ENCODE data around the gene NF2. TPM values are rescaled to one million over a fixed set of nuclear protein-coding genes. Genes with fewer than 3 reads are reported as not detected.

Gene NF2
- total and polyA plus RNA-seq, 10 of the 15 experiments (the other 5 are each of a cell fraction or from before 2014, with no cell fraction given), result 2.2 to 49.8 (median 22.5) TPM

GRCh38 chr22:29615705-29616327 is 12.4 kb downstream of the NF2 start:
- Histone ChIP-seq H3K9me3 (replicated peaks; ENCODE audit: control insufficient read depth, insufficient read depth, low read length) (no peaks in the 10 kb centered on the region; the same call in 2 of the 3 replicates), H3K27me3 (replicated peaks in 1 of 2; ENCODE audit: control insufficient read depth in 2 of 2, insufficient read depth in 2 of 2, low read length in 1 of 2) (no peaks in the 10 kb centered on the region), H3K9ac (ENCODE audit: control insufficient read depth, insufficient read depth, low read length) (no peak overlapping the region), H3K4me3 (no peak overlapping the region), H2AFZ (ENCODE audit: control insufficient read depth, low read depth, low read length) (no peak overlapping the region), H3K4me1 (ENCODE audit: control insufficient read depth, insufficient read depth, low read length) (peaks cover 18% of the 10 kb centered on the region), H4K20me1 (ENCODE audit: control insufficient read depth, insufficient read depth) (no peaks in the 10 kb centered on the region), H3K36me3 (ENCODE audit: control insufficient read depth in 2 of 2, insufficient read depth in 2 of 2, low read length in 1 of 2) (no peaks in the 10 kb centered on the region), H3K79me2 (ENCODE audit: control insufficient read depth, insufficient read depth, low read length) (peaks cover 10% of the 10 kb centered on the region), H3K27ac (ENCODE audit: control insufficient read depth, insufficient read depth) (no peak overlapping the region), H3K4me2 (ENCODE audit: control insufficient read depth, insufficient read depth) (no peak overlapping the region)
- WGBS (ENCODE audit: insufficient coverage, insufficient replicate concordance, low lambda C conversion rate, missing lambda C conversion rate), result 81% methylated on average over 4 of the region's 4 CpGs
- ChIA-PET POLR2A (interaction anchor here (1.0 kb wide), 1 partner anchor 227 kb away, joined by 5 read pairs; no protein-coding TSS in a partner anchor), CTCF (interaction anchor here (0.7 to 3.9 kb wide), 5 partner anchors 10 to 28 kb away, joined by 3 to 19 read pairs (median 5); partner anchors contain the start of gene NF2), SMC1A (ENCODE audit: uncharacterized antibody, unreplicated experiment) (no interaction called here), RAD21 (ENCODE audit: unreplicated experiment) (no interaction called here)
- FAIRE-seq (no peak), ATAC-seq (no peak), DNase-seq (ENCODE audit: low read depth, low spot score) (no peak)
- no TSS peak for BruUV-seq (replicated peaks)
- intact Hi-C loops (cut with micrococcal nuclease; ENCODE audit: unreplicated experiment) (no loop called here), in situ Hi-C loops (cut with MboI) (no loop called here)
- TF ChIP-seq PAX8 (IDR thresholded peaks at IDR 0.05) (no peak), NKRF (conservative IDR thresholded peaks at IDR 0.05) (no peak), ZBTB40 (IDR thresholded peaks at IDR 0.05; ENCODE audit: borderline replicate concordance) (no peak), ZSCAN29 (IDR thresholded peaks at IDR 0.05) (no peak), ZBTB11 (CRISPR knock-in tag; IDR thresholded peaks at IDR 0.05) (no peak), MEF2A (IDR thresholded peaks at IDR 0.05; ENCODE audit: insufficient read depth, low read depth, low read length) (no peak), NFYB (IDR thresholded peaks at IDR 0.05; ENCODE audit: insufficient read depth, low read depth, low read length) (no peak), SUZ12 (IDR thresholded peaks at IDR 0.05; ENCODE audit: unreplicated experiment) (no peak), BCL3 (IDR thresholded peaks at IDR 0.05; ENCODE audit: borderline replicate concordance, insufficient read depth, low read depth, low read length, poor library complexity, severe bottlenecking) (no peak), CREB1 (IDR thresholded peaks at IDR 0.05; ENCODE audit: low read depth) (no peak), MTA2 (IDR thresholded peaks at IDR 0.05; ENCODE audit: low read depth) (no peak), CBFB (IDR thresholded peaks at IDR 0.05; ENCODE audit: low read depth) (no peak)

Measured in GM12878 (cell line).